ENCODE results near the gene CDK17.
A peak's percentile ranks its signal among the peaks of the same experiment; 100 is the strongest.
"Not testable (repeated sequence)": the region's sequence is repeated elsewhere in the genome, so short reads cannot be mapped to it uniquely, and the experiment has no call there.

Gene CDK17

GRCh38 chr12:96356831-96357230, 43.4 kb downstream of the CDK17 start:
- no peak overlapping the region for H3K27ac ChIP-seq (ENCODE audit: low read depth, low read length)
- no peaks in the 10 kb centered on the region for H3K27me3 ChIP-seq (ENCODE audit: insufficient read depth, low read length)
- H2AFZ ChIP-seq (ENCODE audit: low read length, unreplicated experiment): no peak overlapping the region
- no peak overlapping the region for H3K4me3 ChIP-seq (ENCODE audit: low read depth, low read length)
- H3K4me1 ChIP-seq (ENCODE audit: control insufficient read depth, insufficient read depth, low read length, unreplicated experiment): peaks cover 22% of the 10 kb centered on the region
- peaks cover 94% of the 10 kb centered on the region for H3K79me2 ChIP-seq (ENCODE audit: control insufficient read depth, insufficient read depth, low read length, unreplicated experiment)
- H3K36me3 ChIP-seq (ENCODE audit: insufficient read depth, low read length): no peaks in the 10 kb centered on the region

- H3K27ac ChIP-seq (ENCODE audit: low read depth, low read length): no peak overlapping the region
- peaks cover 94% of the 10 kb centered on the region for H3K79me2 ChIP-seq (ENCODE audit: control insufficient read depth, insufficient read depth, low read length, unreplicated experiment)
- no peaks in the 10 kb centered on the region for H3K27me3 ChIP-seq (ENCODE audit: insufficient read depth, low read length)
- H3K4me1 ChIP-seq (ENCODE audit: control insufficient read depth, insufficient read depth, low read length, unreplicated experiment): peaks cover 28% of the 10 kb centered on the region
- no peak overlapping the region for H3K4me3 ChIP-seq (ENCODE audit: low read depth, low read length)
- no peak overlapping the region for H2AFZ ChIP-seq (ENCODE audit: low read length, unreplicated experiment)
- no peaks in the 10 kb centered on the region for H3K36me3 ChIP-seq (ENCODE audit: insufficient read depth, low read length)
Measured at GRCh38 chr12:96354844-96355534, 45.2 kb downstream of the CDK17 start.

- Histone ChIP-seq H3K27ac (ENCODE audit: low read depth, low read length) (no peak overlapping the region), H2AFZ (ENCODE audit: low read length, unreplicated experiment) (no peak overlapping the region), H3K36me3 (ENCODE audit: insufficient read depth, low read length) (no peaks in the 10 kb centered on the region), H3K79me2 (ENCODE audit: control insufficient read depth, insufficient read depth, low read length, unreplicated experiment) (peaks cover 95% of the 10 kb centered on the region), H3K4me1 (ENCODE audit: control insufficient read depth, insufficient read depth, low read length, unreplicated experiment) (peaks cover 28% of the 10 kb centered on the region), H3K27me3 (ENCODE audit: insufficient read depth, low read length) (no peaks in the 10 kb centered on the region), H3K4me3 (ENCODE audit: low read depth, low read length) (no peak overlapping the region)
Measured at GRCh38 chr12:96354326-96354725, 45.9 kb downstream of the CDK17 start.

GRCh38 chr12:96352161-96352835, 47.9 kb downstream of the CDK17 start:
- no peak overlapping the region for H3K4me3 ChIP-seq (ENCODE audit: low read depth, low read length)

GRCh38 chr12:96350982-96351381, 49.3 kb downstream of the CDK17 start:
- Histone ChIP-seq H3K27me3 (ENCODE audit: insufficient read depth, low read length) (no peaks in the 10 kb centered on the region), H3K79me2 (ENCODE audit: control insufficient read depth, insufficient read depth, low read length, unreplicated experiment) (peaks cover 95% of the 10 kb centered on the region), H3K4me1 (ENCODE audit: control insufficient read depth, insufficient read depth, low read length, unreplicated experiment) (peaks cover 36% of the 10 kb centered on the region), H3K36me3 (ENCODE audit: insufficient read depth, low read length) (no peaks in the 10 kb centered on the region; the same call in 1 of the 2 replicates), H3K4me3 (ENCODE audit: low read depth, low read length) (no peak overlapping the region), H3K27ac (ENCODE audit: low read depth, low read length) (no peak overlapping the region), H2AFZ (ENCODE audit: low read length, unreplicated experiment) (no peak overlapping the region)

More at GRCh38 chr12:96352161-96352835, 47.9 kb downstream of the CDK17 start:
- Histone ChIP-seq H3K79me2 (ENCODE audit: control insufficient read depth, insufficient read depth, low read length, unreplicated experiment) (peaks cover 97% of the 10 kb centered on the region), H3K4me1 (ENCODE audit: control insufficient read depth, insufficient read depth, low read length, unreplicated experiment) (peaks cover 32% of the 10 kb centered on the region), H3K36me3 (ENCODE audit: insufficient read depth, low read length) (no peaks in the 10 kb centered on the region), H2AFZ (ENCODE audit: low read length, unreplicated experiment) (no peak overlapping the region), H3K27me3 (ENCODE audit: insufficient read depth, low read length) (no peaks in the 10 kb centered on the region), H3K27ac (ENCODE audit: low read depth, low read length) (no peak overlapping the region)

- H3K79me2 ChIP-seq (ENCODE audit: control insufficient read depth, insufficient read depth, low read length, unreplicated experiment): peaks cover 95% of the 10 kb centered on the region
Measured at GRCh38 chr12:96347130-96347699, 53.0 kb downstream of the CDK17 start.

GRCh38 chr12:96346716-96347115, 53.5 kb downstream of the CDK17 start:
- Histone ChIP-seq H3K27ac (ENCODE audit: low read depth, low read length) (peak overlapping the region; percentile 20), H3K79me2 (ENCODE audit: control insufficient read depth, insufficient read depth, low read length, unreplicated experiment) (peaks cover 94% of the 10 kb centered on the region), H3K4me3 (ENCODE audit: low read depth, low read length) (peak overlapping the region; percentile 40), H3K36me3 (ENCODE audit: insufficient read depth, low read length) (peaks cover 18% of the 10 kb centered on the region), H3K4me1 (ENCODE audit: control insufficient read depth, insufficient read depth, low read length, unreplicated experiment) (peaks cover 15% of the 10 kb centered on the region)
- not testable (repeated sequence) for H3K27me3 ChIP-seq (ENCODE audit: insufficient read depth, low read length); H2AFZ ChIP-seq (ENCODE audit: low read length, unreplicated experiment)

More at GRCh38 chr12:96347130-96347699, 53.0 kb downstream of the CDK17 start:
- Histone ChIP-seq H3K4me3 (ENCODE audit: low read depth, low read length) (peak overlapping the region; percentile 40), H3K36me3 (ENCODE audit: insufficient read depth, low read length) (peaks cover 18% of the 10 kb centered on the region), H3K27me3 (ENCODE audit: insufficient read depth, low read length) (no peaks in the 10 kb centered on the region), H3K27ac (ENCODE audit: low read depth, low read length) (peak overlapping the region; percentile 20), H2AFZ (ENCODE audit: low read length, unreplicated experiment) (no peak overlapping the region), H3K4me1 (ENCODE audit: control insufficient read depth, insufficient read depth, low read length, unreplicated experiment) (peaks cover 17% of the 10 kb centered on the region)

- no peak overlapping the region for H3K4me3 ChIP-seq (ENCODE audit: low read depth, low read length)
- no peak overlapping the region for H3K27ac ChIP-seq (ENCODE audit: low read depth, low read length)
- H3K36me3 ChIP-seq (ENCODE audit: insufficient read depth, low read length): peaks cover 18% of the 10 kb centered on the region
- H2AFZ ChIP-seq (ENCODE audit: low read length, unreplicated experiment): no peak overlapping the region
- H3K27me3 ChIP-seq (ENCODE audit: insufficient read depth, low read length): no peaks in the 10 kb centered on the region
- H3K4me1 ChIP-seq (ENCODE audit: control insufficient read depth, insufficient read depth, low read length, unreplicated experiment): peaks cover 8% of the 10 kb centered on the region
- peaks cover 87% of the 10 kb centered on the region for H3K79me2 ChIP-seq (ENCODE audit: control insufficient read depth, insufficient read depth, low read length, unreplicated experiment)
Measured at GRCh38 chr12:96344124-96344695, 56.0 kb downstream of the CDK17 start.

- Histone ChIP-seq H2AFZ (ENCODE audit: low read length, unreplicated experiment) (no peak overlapping the region), H3K27ac (ENCODE audit: low read depth, low read length) (no peak overlapping the region), H3K27me3 (ENCODE audit: insufficient read depth, low read length) (no peaks in the 10 kb centered on the region), H3K36me3 (ENCODE audit: insufficient read depth, low read length) (peaks cover 18% of the 10 kb centered on the region), H3K4me1 (ENCODE audit: control insufficient read depth, insufficient read depth, low read length, unreplicated experiment) (peaks cover 8% of the 10 kb centered on the region), H3K79me2 (ENCODE audit: control insufficient read depth, insufficient read depth, low read length, unreplicated experiment) (peaks cover 85% of the 10 kb centered on the region), H3K4me3 (ENCODE audit: low read depth, low read length) (no peak overlapping the region)
Measured at GRCh38 chr12:96343347-96343954, 56.8 kb downstream of the CDK17 start.

- not testable (repeated sequence) for H3K4me3 ChIP-seq (ENCODE audit: low read depth, low read length); H3K27me3 ChIP-seq (ENCODE audit: insufficient read depth, low read length); H2AFZ ChIP-seq (ENCODE audit: low read length, unreplicated experiment); H3K4me1 ChIP-seq (ENCODE audit: control insufficient read depth, insufficient read depth, low read length, unreplicated experiment); H3K27ac ChIP-seq (ENCODE audit: low read depth, low read length)
- H3K36me3 ChIP-seq (ENCODE audit: insufficient read depth, low read length): peaks cover 21% of the 10 kb centered on the region
- H3K79me2 ChIP-seq (ENCODE audit: control insufficient read depth, insufficient read depth, low read length, unreplicated experiment): peaks cover 84% of the 10 kb centered on the region
Measured at GRCh38 chr12:96339666-96340065, 60.6 kb downstream of the CDK17 start.
